Forelimb muscle (tissue), 1 donor: Measurements from ENCODE around the gene ALPG. TPM values are rescaled to one million over a fixed set of nuclear protein-coding genes. Genes with fewer than 3 reads are reported as not detected.

ENCODE experiments used
- DNase-seq: peaks from one replicate; pipeline ENCODE4 v3.0.0-alpha.2; 2013; ENCODE audit warnings: low read depth
- polyA plus RNA-seq: library from polyadenylated mRNA; unstranded; fragments of 120-200 nt; gene quantifications from one replicate; pipeline ENCODE4 v1.2.1, GENCODE V29; 2013; ENCODE audit not compliant: insufficient read length

Gene ALPG
- polyA plus RNA-seq, 1 donor, result not detected

DNA sequence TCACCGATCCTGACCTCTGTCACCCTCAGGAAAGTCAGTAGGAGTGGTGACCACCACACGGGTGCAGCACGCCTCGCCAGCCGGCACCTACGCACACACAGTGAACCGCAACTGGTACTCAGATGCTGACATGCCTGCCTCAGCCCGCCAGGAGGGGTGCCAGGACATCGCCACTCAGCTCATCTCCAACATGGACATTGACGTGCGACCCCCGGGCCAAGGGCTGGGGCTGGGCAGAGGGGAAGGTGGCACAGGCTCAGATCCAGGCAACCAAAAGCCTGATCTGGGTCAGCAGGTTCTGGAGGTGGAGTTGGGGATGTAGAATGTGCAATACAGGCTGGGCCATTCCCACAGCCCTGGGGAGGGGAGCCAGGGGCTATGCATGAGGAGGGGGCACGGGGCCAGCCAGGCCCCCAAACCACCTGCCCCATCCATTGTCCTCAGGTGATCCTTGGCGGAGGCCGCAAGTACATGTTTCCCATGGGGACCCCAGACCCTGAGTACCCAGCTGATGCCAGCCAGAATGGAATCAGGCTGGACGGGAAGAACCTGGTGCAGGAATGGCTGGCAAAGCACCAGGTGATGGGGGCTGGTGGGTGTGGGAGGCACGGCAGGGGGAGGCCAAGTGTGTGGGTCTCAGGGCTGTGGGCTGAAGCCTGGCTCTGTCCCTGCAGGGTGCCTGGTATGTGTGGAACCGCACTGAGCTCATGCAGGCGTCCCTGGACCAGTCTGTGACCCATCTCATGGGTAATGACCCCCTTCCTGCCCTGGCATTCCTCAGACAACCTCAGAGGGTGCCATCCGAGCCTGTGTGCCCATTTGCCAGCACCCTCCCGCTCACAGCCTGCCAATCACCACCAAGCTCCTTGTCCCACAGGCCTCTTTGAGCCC is 50.7 kb downstream of the ALPG start:
- no peak for DNase-seq

DNA sequence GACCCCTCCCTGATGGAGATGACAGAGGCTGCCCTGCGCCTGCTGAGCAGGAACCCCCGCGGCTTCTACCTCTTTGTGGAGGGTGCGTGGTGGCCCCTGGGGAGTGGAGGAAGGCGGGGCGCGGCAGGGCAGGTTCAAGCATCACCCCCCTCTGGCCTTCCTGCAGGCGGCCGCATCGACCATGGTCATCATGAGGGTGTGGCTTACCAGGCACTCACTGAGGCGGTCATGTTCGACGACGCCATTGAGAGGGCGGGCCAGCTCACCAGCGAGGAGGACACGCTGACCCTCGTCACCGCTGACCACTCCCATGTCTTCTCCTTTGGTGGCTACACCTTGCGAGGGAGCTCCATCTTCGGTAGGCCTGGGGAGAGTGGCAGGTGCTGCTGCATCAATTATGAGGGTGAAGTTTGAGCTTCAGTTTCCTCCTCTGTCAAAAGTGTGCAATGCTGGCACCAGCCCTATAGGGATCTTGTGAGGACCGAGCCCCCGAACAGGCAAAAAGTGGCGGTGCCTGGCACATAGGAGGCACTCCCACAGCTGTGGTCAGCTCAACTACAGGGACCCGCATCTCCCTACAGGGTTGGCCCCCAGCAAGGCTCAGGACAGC is 51.5 kb downstream of the ALPG start:
- no peak for DNase-seq

DNA sequence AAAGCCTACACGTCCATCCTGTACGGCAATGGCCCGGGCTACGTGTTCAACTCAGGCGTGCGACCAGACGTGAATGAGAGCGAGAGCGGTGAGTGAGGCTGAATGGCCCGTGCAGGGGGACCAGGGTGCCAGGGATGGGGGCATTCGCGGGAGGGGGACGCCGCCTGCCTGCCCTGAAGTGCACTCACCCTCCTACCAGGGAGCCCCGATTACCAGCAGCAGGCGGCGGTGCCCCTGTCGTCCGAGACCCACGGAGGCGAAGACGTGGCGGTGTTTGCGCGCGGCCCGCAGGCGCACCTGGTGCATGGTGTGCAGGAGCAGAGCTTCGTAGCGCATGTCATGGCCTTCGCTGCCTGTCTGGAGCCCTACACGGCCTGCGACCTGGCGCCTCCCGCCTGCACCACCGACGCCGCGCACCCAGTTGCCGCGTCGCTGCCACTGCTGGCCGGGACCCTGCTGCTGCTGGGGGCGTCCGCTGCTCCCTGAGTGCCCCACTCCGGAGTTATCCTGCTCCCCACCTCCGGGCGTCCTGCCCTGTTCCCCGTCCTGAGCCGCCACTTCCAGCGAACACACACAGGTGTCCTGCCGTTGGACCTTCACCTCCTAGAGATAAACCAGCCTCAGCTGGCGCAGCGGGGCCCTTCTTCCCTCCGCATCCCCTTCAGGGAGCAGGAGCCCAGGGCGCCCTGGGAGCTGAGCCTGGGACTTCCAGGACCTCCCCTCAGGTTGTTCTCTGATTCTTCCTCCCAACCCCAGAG is 52.2 kb downstream of the ALPG start:
- DNase-seq, result no peak

DNA sequence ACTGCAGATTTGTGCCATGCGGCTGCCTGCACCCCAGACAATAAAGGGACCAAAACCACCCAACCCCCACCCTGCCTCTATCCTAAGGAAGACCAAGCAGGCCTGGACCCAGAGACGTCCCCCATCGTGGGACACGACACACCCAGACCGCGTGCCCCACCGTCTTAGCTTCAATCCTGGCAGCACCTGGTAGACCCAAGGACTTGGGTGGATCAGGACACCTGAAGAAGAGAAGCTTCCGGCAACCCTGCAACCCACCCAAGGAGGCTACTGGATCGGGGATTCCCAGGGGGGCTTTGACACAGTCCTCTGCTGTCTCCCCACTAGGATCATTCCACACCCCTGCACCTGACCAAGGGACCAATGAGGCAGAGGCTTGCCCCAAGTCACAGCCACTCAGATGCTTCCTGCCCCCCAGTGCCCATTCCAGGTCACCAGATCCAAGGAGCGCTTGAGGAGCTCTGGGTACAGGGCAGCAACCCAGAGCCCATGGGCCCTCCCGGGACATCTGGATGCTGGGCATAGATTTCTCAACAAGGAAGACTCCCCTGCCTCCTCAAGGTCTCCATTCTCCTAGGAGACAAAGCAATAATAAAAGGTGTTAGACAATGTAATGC is 52.9 kb downstream of the ALPG start:
- DNase-seq, result no peak

DNA sequence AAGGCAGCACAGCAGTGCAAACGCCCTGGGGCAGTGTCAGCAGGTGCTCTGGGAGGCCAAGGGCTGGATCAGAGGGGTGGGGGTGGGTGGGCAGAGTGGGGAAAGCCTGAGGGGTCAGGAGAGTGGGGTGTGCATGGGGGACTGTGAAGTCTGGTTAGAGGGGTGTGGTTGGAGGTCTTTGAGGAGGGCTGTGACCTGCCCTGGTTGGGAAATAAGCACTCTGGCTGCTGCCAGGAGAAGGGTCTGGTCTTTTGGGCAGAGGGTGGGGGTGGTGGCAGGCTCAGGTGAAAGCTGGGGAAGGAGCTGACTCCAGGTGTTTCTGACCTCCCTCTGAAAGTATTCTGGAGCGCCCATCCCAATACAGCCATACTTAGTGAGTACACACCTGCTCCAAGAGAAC is 53.5 kb downstream of the ALPG start:
- no peak for DNase-seq

Other genes starting within 250 kb of the ALPG start
- gene ALPP, start 28.1 kb upstream of the ALPG start, polyA plus RNA-seq, result not detected
- not detected for gene ALPI, start 49.3 kb downstream of the ALPG start, polyA plus RNA-seq
- gene ECEL1, start 81.0 kb downstream of the ALPG start, polyA plus RNA-seq, result 0.51 TPM
- 3.4 TPM for gene PRSS56, start 113.5 kb downstream of the ALPG start, polyA plus RNA-seq
- gene CHRND, start 119.3 kb downstream of the ALPG start, polyA plus RNA-seq, result 180 TPM
- gene CHRNG, start 132.8 kb downstream of the ALPG start, polyA plus RNA-seq, result 160 TPM
- gene TIGD1, start 143.7 kb downstream of the ALPG start, polyA plus RNA-seq, result 6.8 TPM
- 152 TPM for gene EIF4E2, start 143.8 kb downstream of the ALPG start, polyA plus RNA-seq
- gene EFHD1, start 226.8 kb downstream of the ALPG start, polyA plus RNA-seq, result 30.1 TPM